ENCODE measurements around the gene KRAS.
"Not testable (repeated sequence)": the region's sequence is repeated elsewhere in the genome, so short reads cannot be mapped to it uniquely, and the experiment has no call there.

Gene KRAS

GRCh38 chr12:25250744-25251730 is at the start of gene KRAS:
Gene KRAS, minus strand, starts transcription at chr12:25250929.
- peak; percentile 80 for DNase-seq (ENCODE audit: low read depth)

GRCh38 chr12:25296381-25296780 is 45.7 kb upstream of the KRAS start:
- DNase-seq (ENCODE audit: low read depth) = no peak

DNA sequence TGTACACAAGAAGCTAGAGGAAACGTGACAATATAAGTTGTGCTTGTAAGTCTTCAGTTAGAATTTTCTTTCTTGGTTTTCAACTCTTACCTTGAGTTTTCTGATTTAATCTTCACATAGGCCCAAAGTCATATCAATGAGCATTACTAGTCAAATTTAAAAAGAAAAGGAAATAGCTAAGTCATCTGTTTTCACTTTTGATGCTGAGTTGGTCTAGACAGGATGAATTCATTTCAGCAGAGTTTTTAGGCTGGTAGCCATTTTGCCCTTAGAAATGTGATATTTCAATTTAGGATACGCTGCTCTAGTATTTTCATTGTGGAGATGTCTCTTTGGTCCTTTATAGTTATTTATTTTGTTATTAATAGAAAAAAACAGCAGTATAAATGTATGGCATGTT is 44.6 kb upstream of the KRAS start:
- DNase-seq (ENCODE audit: low read depth) = no peak

GRCh38 chr12:25293653-25294052 is 42.9 kb upstream of the KRAS start:
- DNase-seq (ENCODE audit: low read depth) = no peak

DNA sequence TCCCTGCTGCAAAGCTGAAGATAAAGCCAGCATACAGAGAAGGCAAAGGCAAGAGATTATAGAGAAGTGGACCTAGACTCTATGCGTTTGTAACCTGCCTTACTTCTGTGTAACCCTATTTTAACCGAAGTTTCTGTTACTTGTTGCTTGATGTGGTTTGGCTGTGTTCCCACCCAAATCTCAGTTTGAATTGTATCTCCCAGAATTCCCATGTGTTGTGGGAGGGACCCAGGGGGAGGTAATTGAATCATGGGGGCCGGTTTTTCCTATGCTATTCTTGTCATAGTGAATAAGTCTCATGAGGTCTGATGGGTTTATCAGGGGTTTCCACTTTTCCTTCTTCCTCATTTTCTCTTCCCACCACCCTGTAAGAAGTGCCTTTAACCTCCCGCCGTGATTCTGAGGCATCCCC is 42.1 kb upstream of the KRAS start:
- DNase-seq (ENCODE audit: low read depth) = not testable (repeated sequence)

GRCh38 chr12:25287610-25288009 is 36.9 kb upstream of the KRAS start:
- no peak for DNase-seq (ENCODE audit: low read depth)

DNA sequence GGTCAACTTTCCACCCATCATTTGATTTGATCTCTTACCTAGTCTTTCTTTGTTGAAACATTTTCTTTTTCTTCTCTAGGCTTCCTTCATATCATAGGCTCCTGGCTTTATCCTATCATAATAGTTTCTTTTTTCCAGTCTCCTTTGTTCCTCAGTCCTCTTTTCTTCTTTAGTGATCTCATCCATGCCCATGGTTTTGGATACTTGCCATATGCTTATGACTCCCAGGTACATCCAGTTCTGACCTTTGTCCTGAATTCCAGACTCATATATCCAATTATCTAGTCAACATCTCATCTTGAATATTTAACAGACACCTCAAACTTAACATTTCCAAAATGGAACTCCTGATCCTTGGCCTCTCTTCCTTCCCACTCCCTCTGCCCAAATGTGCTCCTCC is 36.1 kb upstream of the KRAS start:
- no peak for DNase-seq (ENCODE audit: low read depth)

DNA sequence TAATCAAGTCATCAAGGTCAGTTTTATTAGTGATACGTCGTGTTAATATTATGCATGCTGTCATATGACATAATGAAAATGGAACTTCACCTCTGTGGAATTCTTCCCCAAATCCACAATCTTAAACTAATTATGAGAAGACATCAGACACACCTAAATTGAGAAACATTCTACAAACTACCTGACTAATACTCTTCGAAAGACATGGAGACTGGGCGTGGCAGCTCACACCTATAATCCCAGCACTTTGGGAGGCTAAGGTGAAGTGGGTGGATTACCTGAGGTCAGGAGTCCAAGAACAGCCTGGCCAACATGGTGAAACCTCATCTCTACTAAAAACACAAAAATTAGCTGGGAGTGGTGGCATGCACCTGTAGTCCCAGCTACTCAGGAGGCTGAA is 33.3 kb upstream of the KRAS start:
- no peak for DNase-seq (ENCODE audit: low read depth)

DNA sequence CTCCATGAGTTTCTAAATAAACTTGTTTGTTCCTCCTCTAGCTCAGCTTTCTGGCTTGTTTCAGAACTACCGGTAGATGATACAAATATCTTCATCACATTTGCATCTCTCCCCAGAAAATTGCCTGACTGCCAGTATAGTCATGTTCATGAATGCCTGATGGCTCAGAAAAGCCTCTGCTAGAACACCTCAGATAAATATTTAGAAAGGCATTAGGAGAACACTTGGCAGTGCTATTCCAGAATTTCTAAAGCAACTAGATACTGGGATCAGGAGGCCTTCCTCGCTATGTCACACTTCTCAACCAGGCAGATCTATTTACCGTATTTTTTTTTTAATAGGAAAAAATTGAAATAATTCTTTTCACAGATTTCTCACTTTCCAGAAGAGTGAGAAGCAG is 32.3 kb upstream of the KRAS start:
- no peak for DNase-seq (ENCODE audit: low read depth)

DNA sequence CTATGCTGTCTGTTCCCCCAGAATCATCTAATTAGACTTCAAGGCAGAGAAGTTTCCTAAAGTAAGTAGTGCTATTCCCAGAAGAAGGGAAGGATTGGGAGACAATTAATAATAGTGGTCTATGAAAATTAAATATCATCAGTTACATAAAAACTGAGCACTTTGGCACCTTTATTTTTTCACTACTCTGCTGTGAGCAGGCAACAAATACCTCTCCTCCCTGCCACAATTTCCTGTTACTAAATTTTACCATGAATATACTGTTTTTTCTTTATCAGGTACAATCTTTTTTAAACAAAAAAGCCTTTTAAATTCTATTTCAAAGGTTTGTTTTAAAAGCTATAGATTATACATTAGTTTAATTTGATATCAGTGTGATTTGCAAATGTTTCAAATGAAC is 29.4 kb upstream of the KRAS start:
- DNase-seq (ENCODE audit: low read depth) = no peak

DNA sequence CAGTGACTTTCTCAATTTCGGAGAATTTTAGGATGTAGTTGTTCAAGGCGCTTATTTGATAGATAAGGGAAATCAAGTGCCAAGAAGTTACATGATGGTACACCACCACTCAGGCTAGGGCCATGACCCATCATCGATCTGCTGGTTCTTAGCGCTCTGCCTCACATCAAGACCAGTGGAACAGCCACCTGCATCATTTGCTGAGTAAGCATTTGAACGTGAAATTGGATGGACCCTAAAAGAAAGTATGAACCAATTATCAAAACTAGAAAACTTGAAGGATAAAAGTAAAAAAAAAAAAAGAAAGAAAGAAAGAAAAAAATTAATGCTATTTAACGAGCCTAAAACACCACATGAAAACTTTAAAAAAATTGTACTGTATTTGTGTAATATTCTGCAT is 27.5 kb upstream of the KRAS start:
- DNase-seq (ENCODE audit: low read depth) = no peak

- DNase-seq (ENCODE audit: low read depth) = peak; percentile 61
These were observed 25.6 kb upstream of the KRAS start for GRCh38 chr12:25276199-25276937.

- no peak for DNase-seq (ENCODE audit: low read depth)
These were observed 20.9 kb upstream of the KRAS start for GRCh38 chr12:25271486-25272098.

DNA sequence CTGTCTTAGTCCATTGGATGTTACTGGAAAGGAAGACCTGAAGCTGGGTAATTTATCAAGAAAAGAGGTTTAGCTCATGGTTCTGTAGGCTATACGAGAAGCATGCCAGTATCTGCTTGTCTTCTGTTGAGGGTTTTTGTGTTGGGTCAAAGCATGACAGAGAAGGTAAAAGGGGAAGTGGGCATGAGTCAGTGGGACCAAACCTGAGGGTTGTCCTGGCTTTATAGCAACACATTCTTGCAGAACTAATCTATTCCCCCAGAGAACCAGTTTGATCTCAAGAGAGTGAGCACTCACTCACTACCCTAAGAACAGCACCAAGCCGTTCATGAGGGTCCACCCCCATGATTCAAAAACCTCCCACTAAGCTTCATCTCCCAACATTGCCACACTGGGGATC is 19.0 kb upstream of the KRAS start:
- no peak for DNase-seq (ENCODE audit: low read depth)

GRCh38 chr12:25266497-25266896 is 15.8 kb upstream of the KRAS start:
- no peak for DNase-seq (ENCODE audit: low read depth)

DNA sequence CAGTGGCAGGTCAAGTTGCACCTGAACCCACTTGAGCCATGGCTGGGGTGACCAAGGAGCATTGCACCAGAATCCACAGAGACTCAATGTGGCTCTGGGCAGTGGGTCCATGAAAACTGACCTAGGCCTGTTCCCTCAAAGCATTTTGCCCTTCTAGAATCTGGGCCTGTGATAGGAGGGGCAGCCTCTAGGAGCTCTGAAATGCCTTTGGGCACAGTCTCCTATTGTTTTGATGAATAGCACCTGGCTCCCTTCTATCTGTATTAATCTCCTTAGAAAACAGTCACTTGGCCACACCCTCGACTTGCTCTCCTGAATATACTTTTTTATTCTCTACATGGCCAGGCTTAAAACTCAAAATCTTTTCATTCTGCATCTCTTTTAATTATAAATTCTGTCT is 14.1 kb upstream of the KRAS start:
- DNase-seq (ENCODE audit: low read depth) = no peak

- no peak for DNase-seq (ENCODE audit: low read depth)
These were observed 13.4 kb upstream of the KRAS start for GRCh38 chr12:25264114-25264513.

- DNase-seq (ENCODE audit: low read depth) = no peak
These were observed 12.9 kb upstream of the KRAS start for GRCh38 chr12:25263594-25263993.

GRCh38 chr12:25262389-25263074 is 11.8 kb upstream of the KRAS start:
- no peak for DNase-seq (ENCODE audit: low read depth)

DNA sequence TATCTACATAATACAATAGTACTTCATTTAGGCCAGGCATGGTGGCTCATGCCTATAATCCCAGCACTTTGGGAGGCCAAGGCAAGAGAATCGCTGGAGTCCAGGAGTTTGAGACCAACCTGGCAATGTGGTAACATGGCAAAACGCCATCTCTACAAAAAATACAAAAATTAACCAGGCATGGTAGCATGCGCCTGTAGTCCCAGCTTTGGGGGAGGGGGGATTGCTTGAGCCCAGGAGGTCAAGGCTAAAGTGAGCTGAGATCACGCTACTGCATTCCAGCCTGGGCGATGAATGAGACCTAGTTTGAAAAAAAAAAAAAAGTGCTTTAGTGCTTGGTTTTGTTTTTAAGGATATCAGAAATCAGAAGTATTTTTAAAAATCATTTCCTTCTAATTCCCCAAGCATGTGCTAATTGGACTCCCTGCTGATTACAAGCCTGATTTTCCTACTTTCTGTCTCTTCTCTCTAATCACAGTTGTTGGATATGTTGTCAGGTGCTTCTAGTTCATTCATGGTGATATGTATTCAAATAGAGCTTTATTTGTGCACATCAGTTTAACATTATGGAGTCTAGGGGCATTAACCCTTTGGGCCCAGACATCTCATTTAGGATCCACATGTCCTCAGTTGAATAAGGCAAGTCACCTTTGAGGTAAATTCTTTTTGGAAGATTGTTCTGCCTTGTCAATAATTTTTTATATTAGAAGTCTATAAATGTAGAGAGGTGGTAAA is 7.0 kb upstream of the KRAS start:
- no peak for DNase-seq (ENCODE audit: low read depth)

- no peak for DNase-seq (ENCODE audit: low read depth)
These were observed 6.1 kb upstream of the KRAS start for GRCh38 chr12:25256826-25257225.
